Loucy (cell line): ENCODE measurements around the gene AAMP.

ENCODE experiments used
- H2AFZ ChIP-seq: fragments of 200-600 bp; sonication (generic); 2 replicates; pipeline ENCODE4 v1.6.0; 2016; ENCODE audit warnings: antibody characterized with exemption, mild to moderate bottlenecking, low read length, moderate library complexity
- H3F3A ChIP-seq: fragments of 200-600 bp; 2 replicates; pipeline ENCODE4 v1.6.0; 2016; ENCODE audit warnings: antibody characterized with exemption, low read depth, mild to moderate bottlenecking
- H3K27me3 ChIP-seq: fragments of 200-600 bp; sonication (generic); 2 replicates; pipeline ENCODE4 v1.6.1; 2014; ENCODE audit warnings: low read length, mild to moderate bottlenecking; ENCODE audit not compliant: insufficient read depth, poor library complexity, severe bottlenecking
- H3K36me3 ChIP-seq: fragments of 200-600 bp; sonication (generic); 2 replicates; pipeline ENCODE4 v1.6.1; 2016; ENCODE audit warnings: low read length; ENCODE audit not compliant: insufficient read depth
- H3K4me1 ChIP-seq: fragments of 200-600 bp; sonication (generic); 2 replicates; pipeline ENCODE4 v1.5.1; 2014; ENCODE audit warnings: low read length, mild to moderate bottlenecking; ENCODE audit not compliant: insufficient read depth, poor library complexity, severe bottlenecking
- H3K4me2 ChIP-seq: fragments of 200-600 bp; sonication (generic); 2 replicates; pipeline ENCODE4 v1.6.0; 2014; ENCODE audit warnings: antibody characterized with exemption, low read length, low read depth, mild to moderate bottlenecking; ENCODE audit not compliant: poor library complexity, severe bottlenecking
- H3K4me3 ChIP-seq: fragments of 200-600 bp; sonication (generic); 2 replicates; pipeline ENCODE4 v1.5.1; 2014; ENCODE audit warnings: low read length, mild to moderate bottlenecking, mixed read lengths; ENCODE audit not compliant: poor library complexity, severe bottlenecking
- H3K79me2 ChIP-seq: fragments of 200-600 bp; sonication (generic); 2 replicates; pipeline ENCODE4 v1.6.1; 2014; ENCODE audit warnings: low read length; ENCODE audit not compliant: insufficient read depth
- H3K9ac ChIP-seq: fragments of 200-600 bp; sonication (generic); 2 replicates; pipeline ENCODE4 v1.6.0; 2014; ENCODE audit warnings: mild to moderate bottlenecking, low read depth, low read length, moderate library complexity; ENCODE audit not compliant: poor library complexity, severe bottlenecking
- H3K9me2 ChIP-seq: fragments of 200-600 bp; sonication (generic); replicated peaks from 2 replicates; pipeline ENCODE4 v1.6.1; 2016; ENCODE audit warnings: low read depth, low read length, mixed read lengths
- H3K9me3 ChIP-seq: fragments of 200-600 bp; sonication (generic); 2 replicates; pipeline ENCODE4 v1.6.1; 2014; ENCODE audit warnings: mild to moderate bottlenecking, antibody characterized with exemption, low read length, low read depth; ENCODE audit not compliant: insufficient read depth
- H4K20me1 ChIP-seq: fragments of 200-600 bp; sonication (generic); 2 replicates; pipeline ENCODE4 v1.6.0; 2014; ENCODE audit warnings: antibody characterized with exemption, low read length, mild to moderate bottlenecking; ENCODE audit not compliant: insufficient read depth, poor library complexity, severe bottlenecking
- EZH2phosphoT487 ChIP-seq: fragments of 200-600 bp; IDR thresholded peaks from 2 replicates; pipeline ENCODE4 v1.6.1; 2018; ENCODE audit warnings: antibody characterized with exemption, mild to moderate bottlenecking, moderate library complexity, borderline replicate concordance
- TF ChIP-seq, protein P1 (sequence below): fragments of 200-600 bp; sonication (generic); conservative IDR thresholded peaks from 2 replicates; pipeline ENCODE4 v1.5.1; 2014; ENCODE audit warnings: mild to moderate bottlenecking, antibody characterized with exemption, low read length

The AAMP gene

DNA sequence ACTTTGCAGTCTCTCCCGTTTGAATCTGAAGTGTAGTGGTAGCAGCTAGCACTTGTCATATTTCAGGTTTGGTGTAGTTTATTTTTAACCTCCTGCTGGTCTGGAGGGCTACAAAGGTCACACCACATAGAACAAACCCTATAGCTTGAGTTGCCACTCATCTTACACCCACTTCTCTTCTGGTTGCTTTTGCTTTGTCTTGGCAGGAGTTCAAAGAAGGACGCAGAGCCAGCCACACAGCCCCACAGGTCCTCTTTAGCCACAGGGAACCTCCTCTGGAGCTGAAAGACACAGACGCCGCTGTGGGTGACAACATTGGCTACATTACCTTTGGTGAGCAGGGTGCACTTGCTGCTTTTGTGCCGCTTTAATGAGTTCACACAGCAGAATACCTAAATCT is 24.7 kb downstream of the AAMP start:
- H3K9me3 ChIP-seq = no peaks in the 10 kb centered on the region
- peaks cover 11% of the 10 kb centered on the region for H4K20me1 ChIP-seq
- H3K4me2 ChIP-seq = no peak overlapping the region
- H3K9ac ChIP-seq = no peak overlapping the region
- H3F3A ChIP-seq = peaks cover 2% of the 10 kb centered on the region; the same call in 1 of the 2 replicates
- H3K36me3 ChIP-seq = peaks cover 98% of the 10 kb centered on the region
- no peaks in the 10 kb centered on the region for H3K27me3 ChIP-seq
- no peaks in the 10 kb centered on the region for H3K9me2 ChIP-seq
- TF ChIP-seq, protein P1, sequence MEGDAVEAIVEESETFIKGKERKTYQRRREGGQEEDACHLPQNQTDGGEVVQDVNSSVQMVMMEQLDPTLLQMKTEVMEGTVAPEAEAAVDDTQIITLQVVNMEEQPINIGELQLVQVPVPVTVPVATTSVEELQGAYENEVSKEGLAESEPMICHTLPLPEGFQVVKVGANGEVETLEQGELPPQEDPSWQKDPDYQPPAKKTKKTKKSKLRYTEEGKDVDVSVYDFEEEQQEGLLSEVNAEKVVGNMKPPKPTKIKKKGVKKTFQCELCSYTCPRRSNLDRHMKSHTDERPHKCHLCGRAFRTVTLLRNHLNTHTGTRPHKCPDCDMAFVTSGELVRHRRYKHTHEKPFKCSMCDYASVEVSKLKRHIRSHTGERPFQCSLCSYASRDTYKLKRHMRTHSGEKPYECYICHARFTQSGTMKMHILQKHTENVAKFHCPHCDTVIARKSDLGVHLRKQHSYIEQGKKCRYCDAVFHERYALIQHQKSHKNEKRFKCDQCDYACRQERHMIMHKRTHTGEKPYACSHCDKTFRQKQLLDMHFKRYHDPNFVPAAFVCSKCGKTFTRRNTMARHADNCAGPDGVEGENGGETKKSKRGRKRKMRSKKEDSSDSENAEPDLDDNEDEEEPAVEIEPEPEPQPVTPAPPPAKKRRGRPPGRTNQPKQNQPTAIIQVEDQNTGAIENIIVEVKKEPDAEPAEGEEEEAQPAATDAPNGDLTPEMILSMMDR = no peak
- TF ChIP-seq EZH2phosphoT487 = no peak
- no peak overlapping the region for H3K4me3 ChIP-seq
- H2AFZ ChIP-seq = no peak overlapping the region
- peaks cover 27% of the 10 kb centered on the region; the same call in 1 of the 2 replicates for H3K79me2 ChIP-seq
- no peaks in the 10 kb centered on the region for H3K4me1 ChIP-seq

DNA sequence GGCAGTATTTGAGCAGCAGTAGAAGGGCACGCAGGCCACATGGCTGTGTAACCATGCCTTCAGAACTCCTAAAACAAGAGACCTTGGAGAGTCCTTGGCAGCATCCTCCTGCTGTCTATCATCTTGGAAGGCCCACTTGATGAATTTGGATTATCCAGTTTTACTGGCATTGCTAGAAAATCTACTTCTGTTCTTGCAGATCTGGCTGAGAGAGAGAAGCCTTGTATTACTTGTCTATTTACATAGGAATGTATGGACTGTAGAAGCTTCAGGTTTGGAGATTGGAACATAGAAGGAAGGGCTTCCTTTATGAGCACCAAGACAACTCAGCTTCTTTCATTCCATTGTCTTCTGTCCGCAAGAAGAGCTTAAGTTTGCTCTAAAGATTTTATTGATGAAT is 25.3 kb downstream of the AAMP start:
- H3K4me2 ChIP-seq = no peak overlapping the region
- no peaks in the 10 kb centered on the region for H3K27me3 ChIP-seq
- H3K4me1 ChIP-seq = no peaks in the 10 kb centered on the region
- peaks cover 2% of the 10 kb centered on the region; the same call in 1 of the 2 replicates for H3F3A ChIP-seq
- H2AFZ ChIP-seq = no peak overlapping the region
- no peaks in the 10 kb centered on the region for H3K9me2 ChIP-seq
- H3K9ac ChIP-seq = no peak overlapping the region
- TF ChIP-seq, protein P1 = no peak
- H3K4me3 ChIP-seq = no peak overlapping the region
- H3K36me3 ChIP-seq = peaks cover 98% of the 10 kb centered on the region
- H4K20me1 ChIP-seq = peaks cover 11% of the 10 kb centered on the region
- no peaks in the 10 kb centered on the region for H3K9me3 ChIP-seq
- H3K79me2 ChIP-seq = peaks cover 27% of the 10 kb centered on the region; the same call in 1 of the 2 replicates

DNA sequence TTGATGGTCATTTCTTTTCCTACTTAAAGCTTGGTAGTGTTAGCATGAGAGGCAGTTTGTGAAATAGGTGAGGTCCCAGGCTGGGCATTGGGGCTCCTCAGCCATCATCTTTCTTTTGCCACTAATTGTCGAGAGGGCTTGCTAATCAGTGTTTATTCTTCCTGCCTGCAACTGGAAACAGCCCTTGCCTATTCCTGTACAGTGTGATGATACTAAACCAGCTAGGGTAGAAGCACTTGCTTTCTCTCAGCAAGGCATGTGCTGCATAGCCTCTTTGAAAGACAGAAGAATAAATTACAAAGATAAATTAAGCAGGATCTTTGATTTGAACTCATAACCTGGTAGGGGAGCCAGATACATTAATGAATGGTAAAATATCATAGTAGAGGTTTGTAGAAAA is 25.7 kb downstream of the AAMP start:
- no peak overlapping the region for H3K4me2 ChIP-seq
- no peak overlapping the region for H2AFZ ChIP-seq
- peaks cover 98% of the 10 kb centered on the region for H3K36me3 ChIP-seq
- H3K9me3 ChIP-seq = no peaks in the 10 kb centered on the region
- H3K4me3 ChIP-seq = no peak overlapping the region
- no peaks in the 10 kb centered on the region for H3K27me3 ChIP-seq
- H3K9ac ChIP-seq = no peak overlapping the region
- H3K79me2 ChIP-seq = peaks cover 29% of the 10 kb centered on the region; the same call in 1 of the 2 replicates
- H3K4me1 ChIP-seq = no peaks in the 10 kb centered on the region
- H3F3A ChIP-seq = peaks cover 2% of the 10 kb centered on the region; the same call in 1 of the 2 replicates
- no peaks in the 10 kb centered on the region for H3K9me2 ChIP-seq
- TF ChIP-seq, protein P1 = no peak
- TF ChIP-seq EZH2phosphoT487 = no peak
- peaks cover 11% of the 10 kb centered on the region for H4K20me1 ChIP-seq
